ENCODE results near the gene ABLIM2. TPM values are rescaled to one million over a fixed set of nuclear protein-coding genes. Genes with fewer than 3 reads are reported as not detected.

Gene ABLIM2
- polyA plus RNA-seq, 2 of the 4 experiments (the other 2 are of a cell fraction): 0.21 to 0.40 TPM

- TF ChIP-seq USF2 (IDR thresholded peaks at IDR 0.05) (no peak), HMGXB4 (CRISPR knock-in tag; IDR thresholded peaks at IDR 0.05; ENCODE audit: borderline replicate concordance) (no peak), ZSCAN20 (CRISPR knock-in tag; IDR thresholded peaks at IDR 0.05) (no peak)
Observed at GRCh38 chr4:8169763-8170162, 11.2 kb upstream of the ABLIM2 start (continued).

GRCh38 chr4:8168832-8169598, 10.4 kb upstream of the ABLIM2 start:
- ATAC-seq (no peak), DNase-seq (ENCODE audit: low read depth in 1 of 2, low spot score in 1 of 2) (no peak), FAIRE-seq (no peak)
- TF ChIP-seq EP300 (IDR thresholded peaks at IDR 0.05) (no peak), ZFP36 (IDR thresholded peaks at IDR 0.05; ENCODE audit: borderline replicate concordance, partially characterized antibody) (no peak), FOXS1 (CRISPR knock-in tag; IDR thresholded peaks at IDR 0.05) (no peak), BHLHE40 (IDR thresholded peaks at IDR 0.05; ENCODE audit: low read depth, low read length) (no peak), ZSCAN20 (CRISPR knock-in tag; IDR thresholded peaks at IDR 0.05) (no peak), SMC3 (IDR thresholded peaks at IDR 0.05) (no peak), E2F6 (IDR thresholded peaks at IDR 0.05; ENCODE audit: borderline replicate concordance, low read depth) (no peak), ELK1 (IDR thresholded peaks at IDR 0.05; ENCODE audit: low read depth, low read length) (no peak), PHF8 (IDR thresholded peaks at IDR 0.05; ENCODE audit: borderline replicate concordance, low read depth) (no peak)
- TF ChIP-seq, protein P1, sequence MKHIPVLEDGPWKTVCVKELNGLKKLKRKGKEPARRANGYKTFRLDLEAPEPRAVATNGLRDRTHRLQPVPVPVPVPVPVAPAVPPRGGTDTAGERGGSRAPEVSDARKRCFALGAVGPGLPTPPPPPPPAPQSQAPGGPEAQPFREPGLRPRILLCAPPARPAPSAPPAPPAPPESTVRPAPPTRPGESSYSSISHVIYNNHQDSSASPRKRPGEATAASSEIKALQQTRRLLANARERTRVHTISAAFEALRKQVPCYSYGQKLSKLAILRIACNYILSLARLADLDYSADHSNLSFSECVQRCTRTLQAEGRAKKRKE (CRISPR knock-in tag; IDR thresholded peaks at IDR 0.05; ENCODE audit: low read depth): no peak
- Histone ChIP-seq H3K4me2 (no peak overlapping the region), H3K27ac (no peak overlapping the region), H3K9me3 (peaks cover 8% of the 10 kb centered on the region), H3K4me3 (no peak overlapping the region), H3K4me1 (no peaks in the 10 kb centered on the region)
- POLR2A ChIA-PET: no interaction called here
- CTCF ChIA-PET: interaction anchor here (1.0 to 1.6 kb wide), 3 partner anchors 22 to 74 kb away, joined by 3 to 4 read pairs (median 4); partner anchors contain the start of gene SH3TC1
- WGBS (ENCODE audit: missing lambda C conversion rate): 12% methylated on average over 5 of the region's 5 CpGs

- WGBS (ENCODE audit: missing lambda C conversion rate): 100% methylated on average over 1 of the region's 1 CpG
- ATAC-seq (no peak), FAIRE-seq (no peak), DNase-seq (ENCODE audit: low read depth in 1 of 2, low spot score in 1 of 2) (no peak)
- no peak overlapping the region for H3K27ac ChIP-seq
- no peak overlapping the region for H3K4me3 ChIP-seq
- ChIA-PET POLR2A (no interaction called here), CTCF (interaction anchor here (1.5 to 1.6 kb wide), 2 partner anchors 23 to 31 kb away, joined by 4 read pairs; partner anchors contain the start of gene SH3TC1)
- no peaks in the 10 kb centered on the region for H3K4me1 ChIP-seq
- peaks cover 8% of the 10 kb centered on the region for H3K9me3 ChIP-seq
- H3K4me2 ChIP-seq: no peak overlapping the region
- TF ChIP-seq FOXS1 (CRISPR knock-in tag; IDR thresholded peaks at IDR 0.05) (no peak), NR3C1 (IDR thresholded peaks at IDR 0.05) (no peak), HOXB13 (CRISPR knock-in tag; IDR thresholded peaks at IDR 0.05; ENCODE audit: low read depth) (no peak), FOSB (CRISPR knock-in tag; IDR thresholded peaks at IDR 0.05) (no peak), PHF8 (IDR thresholded peaks at IDR 0.05; ENCODE audit: borderline replicate concordance, low read depth) (no peak), RAD21 (conservative IDR thresholded peaks at IDR 0.05 in 1 of 2, IDR thresholded peaks at IDR 0.05 in 1 of 2) (no peak), HMGXB4 (CRISPR knock-in tag; IDR thresholded peaks at IDR 0.05; ENCODE audit: borderline replicate concordance) (no peak), ZSCAN20 (CRISPR knock-in tag; IDR thresholded peaks at IDR 0.05) (no peak), E2F6 (IDR thresholded peaks at IDR 0.05; ENCODE audit: borderline replicate concordance, low read depth) (no peak), BHLHE40 (IDR thresholded peaks at IDR 0.05; ENCODE audit: low read depth, low read length) (no peak), ESRRA (IDR thresholded peaks at IDR 0.05; ENCODE audit: borderline replicate concordance, low read length) (no peak), SREBF2 (IDR thresholded peaks at IDR 0.05) (no peak), POLR2AphosphoS2 (conservative IDR thresholded peaks at IDR 0.05; ENCODE audit: low read length) (no peak)
- TF ChIP-seq, protein P2, sequence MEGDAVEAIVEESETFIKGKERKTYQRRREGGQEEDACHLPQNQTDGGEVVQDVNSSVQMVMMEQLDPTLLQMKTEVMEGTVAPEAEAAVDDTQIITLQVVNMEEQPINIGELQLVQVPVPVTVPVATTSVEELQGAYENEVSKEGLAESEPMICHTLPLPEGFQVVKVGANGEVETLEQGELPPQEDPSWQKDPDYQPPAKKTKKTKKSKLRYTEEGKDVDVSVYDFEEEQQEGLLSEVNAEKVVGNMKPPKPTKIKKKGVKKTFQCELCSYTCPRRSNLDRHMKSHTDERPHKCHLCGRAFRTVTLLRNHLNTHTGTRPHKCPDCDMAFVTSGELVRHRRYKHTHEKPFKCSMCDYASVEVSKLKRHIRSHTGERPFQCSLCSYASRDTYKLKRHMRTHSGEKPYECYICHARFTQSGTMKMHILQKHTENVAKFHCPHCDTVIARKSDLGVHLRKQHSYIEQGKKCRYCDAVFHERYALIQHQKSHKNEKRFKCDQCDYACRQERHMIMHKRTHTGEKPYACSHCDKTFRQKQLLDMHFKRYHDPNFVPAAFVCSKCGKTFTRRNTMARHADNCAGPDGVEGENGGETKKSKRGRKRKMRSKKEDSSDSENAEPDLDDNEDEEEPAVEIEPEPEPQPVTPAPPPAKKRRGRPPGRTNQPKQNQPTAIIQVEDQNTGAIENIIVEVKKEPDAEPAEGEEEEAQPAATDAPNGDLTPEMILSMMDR (IDR thresholded peaks at IDR 0.05): no peak
Observed at GRCh38 chr4:8168232-8168631, 9.6 kb upstream of the ABLIM2 start.
